ENCODE results near the gene CLCF1.
"Not testable (repeated sequence)": the region's sequence is repeated elsewhere in the genome, so short reads cannot be mapped to it uniquely, and the experiment has no call there.

The CLCF1 gene

GRCh38 chr11:67409261-67409666 lies 35.9 kb upstream of the CLCF1 start:
- in situ Hi-C loops (cut with HindIII; ENCODE audit: low sequenced_read_pairs): no loop called here

GRCh38 chr11:67408437-67409200 lies 35.2 kb upstream of the CLCF1 start:
- in situ Hi-C loops (cut with HindIII; ENCODE audit: low sequenced_read_pairs): no loop called here

GRCh38 chr11:67407688-67408163 lies 34.3 kb upstream of the CLCF1 start:
- in situ Hi-C loops (cut with HindIII; ENCODE audit: low sequenced_read_pairs): no loop called here

- in situ Hi-C loops (cut with HindIII; ENCODE audit: low sequenced_read_pairs): no loop called here
These were observed 33.7 kb upstream of the CLCF1 start for GRCh38 chr11:67406969-67407687.

- in situ Hi-C loops (cut with HindIII; ENCODE audit: low sequenced_read_pairs): no loop called here
These were observed 33.1 kb upstream of the CLCF1 start for GRCh38 chr11:67406420-67406968.

- in situ Hi-C loops (cut with HindIII; ENCODE audit: low sequenced_read_pairs): no loop called here
These were observed 32.4 kb upstream of the CLCF1 start for GRCh38 chr11:67405688-67406339.

GRCh38 chr11:67405196-67405567 lies 31.8 kb upstream of the CLCF1 start:
- in situ Hi-C loops (cut with HindIII; ENCODE audit: low sequenced_read_pairs): no loop called here

GRCh38 chr11:67404515-67405195 lies 31.3 kb upstream of the CLCF1 start:
- in situ Hi-C loops (cut with HindIII; ENCODE audit: low sequenced_read_pairs): no loop called here

GRCh38 chr11:67403085-67403484 lies 29.7 kb upstream of the CLCF1 start:
- in situ Hi-C loops (cut with HindIII; ENCODE audit: low sequenced_read_pairs): not testable (repeated sequence)

GRCh38 chr11:67402192-67402839 lies 28.9 kb upstream of the CLCF1 start:
- in situ Hi-C loops (cut with HindIII; ENCODE audit: low sequenced_read_pairs): not testable (repeated sequence)

GRCh38 chr11:67401495-67402191 lies 28.2 kb upstream of the CLCF1 start, which contains the start of gene PPP1CA:
Gene PPP1CA, minus strand, starts transcription at chr11:67401858. Its CDS starts 76 bp downstream, at chr11:67401782.
- in situ Hi-C loops (cut with HindIII; ENCODE audit: low sequenced_read_pairs): no loop called here

GRCh38 chr11:67400942-67401494 lies 27.6 kb upstream of the CLCF1 start:
- in situ Hi-C loops (cut with HindIII; ENCODE audit: low sequenced_read_pairs): no loop called here

- in situ Hi-C loops (cut with HindIII; ENCODE audit: low sequenced_read_pairs): no loop called here
These were observed 27.0 kb upstream of the CLCF1 start for GRCh38 chr11:67400251-67400941.

GRCh38 chr11:67398661-67399563 lies 25.5 kb upstream of the CLCF1 start:
- in situ Hi-C loops (cut with HindIII; ENCODE audit: low sequenced_read_pairs): no loop called here

- in situ Hi-C loops (cut with HindIII; ENCODE audit: low sequenced_read_pairs): no loop called here
These were observed 24.7 kb upstream of the CLCF1 start for GRCh38 chr11:67397986-67398660.

GRCh38 chr11:67397536-67397935 lies 24.1 kb upstream of the CLCF1 start:
- in situ Hi-C loops (cut with HindIII; ENCODE audit: low sequenced_read_pairs): no loop called here

Measured in DLD1 (cell line).